ENCODE results near the gene TPO. TPM values are rescaled to one million over a fixed set of nuclear protein-coding genes. Genes with fewer than 3 reads are reported as not detected.
"Not testable (repeated sequence)": the region's sequence is repeated elsewhere in the genome, so short reads cannot be mapped to it uniquely, and the experiment has no call there.

TPO gene
- total and polyA plus RNA-seq, 4 donors, result 6.6 to 11.1 TPM; not detected in 2

DNA sequence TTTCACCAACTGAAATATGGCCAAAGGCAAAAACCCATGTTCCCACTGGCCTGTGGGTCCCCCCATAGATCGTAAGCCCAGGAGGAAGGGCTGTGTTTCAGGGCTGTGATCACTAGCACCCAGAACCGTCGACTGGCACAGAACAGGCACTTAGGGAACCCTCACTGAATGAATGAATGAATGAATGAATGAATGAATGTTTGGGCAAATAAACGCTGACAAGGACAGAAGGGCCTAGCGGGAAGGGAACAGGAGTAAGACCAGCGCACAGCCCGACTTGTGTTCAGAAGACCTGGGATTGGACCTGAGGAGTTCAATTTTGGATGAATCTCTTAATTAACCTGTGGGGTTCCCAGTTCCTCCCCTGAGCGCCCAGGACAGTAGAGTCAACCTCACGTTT, 76.2 kb downstream of the TPO start:
- intact Hi-C loops (cut with DNase I), result no loop called here
- Histone ChIP-seq H3K4me3 (ENCODE audit: low read length in 2 of 2) (no peak overlapping the region), H3K9me3 (ENCODE audit: control insufficient read depth, low read length) (no peaks in the 10 kb centered on the region), H3K36me3 (ENCODE audit: control insufficient read depth in 1 of 2, insufficient read depth in 2 of 2, low read length in 1 of 2) (no peaks in the 10 kb centered on the region), H3K27ac (ENCODE audit: low read depth in 1 of 2, low read length in 2 of 2) (no peak overlapping the region), H3K4me1 (ENCODE audit: control insufficient read depth in 1 of 2, insufficient read depth in 2 of 2, low read length in 2 of 2) (no peaks in the 10 kb centered on the region), H3K27me3 (ENCODE audit: control insufficient read depth in 1 of 2, insufficient read depth in 2 of 2, low read length in 1 of 2) (no peaks in the 10 kb centered on the region)
- no peak for DNase-seq
- 92 to 93% methylated on average over 9 of the region's 9 CpGs for WGBS, 2 donors
- ATAC-seq (ENCODE audit: low FRiP score), result no peak

DNA sequence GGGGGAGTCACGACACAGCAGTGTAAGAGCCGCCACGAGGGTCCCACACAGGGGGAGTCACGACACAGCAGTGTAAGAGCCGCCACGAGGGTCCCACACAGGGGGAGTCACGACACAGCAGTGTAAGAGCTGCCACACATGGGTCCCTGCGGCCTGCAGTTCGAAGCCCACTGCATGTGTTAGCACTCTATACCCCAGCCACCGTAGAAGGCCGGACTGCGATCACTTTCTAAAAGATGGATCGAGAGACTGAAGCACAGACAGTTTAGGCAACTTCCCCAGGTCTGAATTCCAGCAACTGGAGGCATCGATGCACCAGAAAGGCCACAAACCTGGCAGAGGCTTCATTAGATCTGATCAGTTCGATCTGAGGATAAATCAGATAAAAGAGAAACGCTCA, 77.1 kb downstream of the TPO start:
- intact Hi-C loops (cut with DNase I); H3K27ac ChIP-seq (ENCODE audit: low read depth in 1 of 2, low read length in 2 of 2); H3K4me1 ChIP-seq (ENCODE audit: control insufficient read depth in 1 of 2, insufficient read depth in 2 of 2, low read length in 2 of 2); H3K27me3 ChIP-seq (ENCODE audit: control insufficient read depth in 1 of 2, insufficient read depth in 2 of 2, low read length in 1 of 2); DNase-seq; ATAC-seq (ENCODE audit: low FRiP score); H3K9me3 ChIP-seq (ENCODE audit: control insufficient read depth, low read length); H3K36me3 ChIP-seq (ENCODE audit: control insufficient read depth in 1 of 2, insufficient read depth in 2 of 2, low read length in 1 of 2); H3K4me3 ChIP-seq (ENCODE audit: low read length in 2 of 2): not testable (repeated sequence)
- 94 to 95% methylated on average over 12 to 16 of the region's 16 CpGs for WGBS, 2 donors

GRCh38 chr2:1491751-1492150, 78.5 kb downstream of the TPO start:
- Histone ChIP-seq H3K27ac (ENCODE audit: low read depth in 1 of 2, low read length in 2 of 2) (no peak overlapping the region), H3K36me3 (ENCODE audit: control insufficient read depth in 1 of 2, insufficient read depth in 2 of 2, low read length in 1 of 2) (no peaks in the 10 kb centered on the region), H3K4me1 (ENCODE audit: control insufficient read depth in 1 of 2, insufficient read depth in 2 of 2, low read length in 2 of 2) (no peaks in the 10 kb centered on the region), H3K27me3 (ENCODE audit: control insufficient read depth in 1 of 2, insufficient read depth in 2 of 2, low read length in 1 of 2) (no peaks in the 10 kb centered on the region), H3K9me3 (ENCODE audit: control insufficient read depth, low read length) (no peaks in the 10 kb centered on the region), H3K4me3 (ENCODE audit: low read length in 2 of 2) (no peak overlapping the region)
- 71 to 76% methylated on average over 8 of the region's 8 CpGs for WGBS, 2 donors
- intact Hi-C loops (cut with DNase I), result no loop called here
- no peak for DNase-seq
- no peak for ATAC-seq (ENCODE audit: low FRiP score)

- H3K9me3 ChIP-seq (ENCODE audit: control insufficient read depth, low read length); ATAC-seq (ENCODE audit: low FRiP score); H3K4me3 ChIP-seq (ENCODE audit: low read length in 2 of 2); DNase-seq; H3K27me3 ChIP-seq (ENCODE audit: control insufficient read depth in 1 of 2, insufficient read depth in 2 of 2, low read length in 1 of 2); H3K27ac ChIP-seq (ENCODE audit: low read depth in 1 of 2, low read length in 2 of 2); H3K4me1 ChIP-seq (ENCODE audit: control insufficient read depth in 1 of 2, insufficient read depth in 2 of 2, low read length in 2 of 2); intact Hi-C loops (cut with DNase I); H3K36me3 ChIP-seq (ENCODE audit: control insufficient read depth in 1 of 2, insufficient read depth in 2 of 2, low read length in 1 of 2): not testable (repeated sequence)
- WGBS, 2 donors, result 91 to 93% methylated on average over 8 to 9 of the region's 9 CpGs
Observed at GRCh38 chr2:1492231-1492630, 79.0 kb downstream of the TPO start.

- ATAC-seq (ENCODE audit: low FRiP score), result no peak
- 76 to 82% methylated on average over 15 of the region's 15 CpGs for WGBS, 2 donors
- no peak overlapping the region for H3K27ac ChIP-seq (ENCODE audit: low read depth in 1 of 2, low read length in 2 of 2)
Observed at GRCh38 chr2:1492711-1493430, 79.6 kb downstream of the TPO start.

DNA sequence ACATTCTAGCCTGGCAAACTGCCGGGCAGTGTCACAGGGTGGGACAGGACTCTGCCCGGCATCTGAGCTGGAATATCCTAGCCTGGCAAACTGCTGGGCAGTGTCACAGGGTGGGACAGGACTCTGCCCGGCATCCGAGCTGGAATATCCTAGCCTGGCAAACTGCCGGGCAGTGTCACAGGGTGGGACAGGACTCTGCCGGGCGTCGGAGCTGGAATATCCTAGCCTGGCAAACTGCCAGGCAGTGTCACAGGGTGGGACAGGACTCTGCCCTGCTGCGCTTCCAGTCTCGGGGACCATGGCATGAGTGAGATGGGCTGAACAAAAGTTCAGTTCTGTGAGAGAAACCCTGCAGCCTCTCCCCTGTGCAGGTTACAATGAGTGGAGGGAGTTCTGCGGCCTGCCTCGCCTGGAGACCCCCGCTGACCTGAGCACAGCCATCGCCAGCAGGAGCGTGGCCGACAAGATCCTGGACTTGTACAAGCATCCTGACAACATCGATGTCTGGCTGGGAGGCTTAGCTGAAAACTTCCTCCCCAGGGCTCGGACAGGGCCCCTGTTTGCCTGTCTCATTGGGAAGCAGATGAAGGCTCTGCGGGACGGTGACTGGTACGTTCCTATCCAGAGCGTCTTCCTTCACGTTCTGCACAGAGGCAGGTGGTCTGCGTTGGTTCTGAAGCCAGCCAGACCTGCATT, 80.3 kb downstream of the TPO start:
- ATAC-seq (ENCODE audit: low FRiP score) (no peak), DNase-seq (peak in 1 of 2 donors; percentile 26)
- H3K27ac ChIP-seq (ENCODE audit: low read depth in 1 of 2, low read length in 2 of 2), result no peak overlapping the region
- H3K27me3 ChIP-seq (ENCODE audit: control insufficient read depth in 1 of 2, insufficient read depth in 2 of 2, low read length in 1 of 2), result no peaks in the 10 kb centered on the region
- intact Hi-C loops (cut with DNase I), result no loop called here
- no peaks in the 10 kb centered on the region for H3K4me1 ChIP-seq (ENCODE audit: control insufficient read depth in 1 of 2, insufficient read depth in 2 of 2, low read length in 2 of 2)
- no peaks in the 10 kb centered on the region for H3K9me3 ChIP-seq (ENCODE audit: control insufficient read depth, low read length)
- H3K4me3 ChIP-seq (ENCODE audit: low read length in 2 of 2), result no peak overlapping the region
- no peaks in the 10 kb centered on the region for H3K36me3 ChIP-seq (ENCODE audit: control insufficient read depth in 1 of 2, insufficient read depth in 2 of 2, low read length in 1 of 2)
- 77 to 78% methylated on average over 24 of the region's 24 CpGs for whole genome bisulfite sequencing, 2 donors

More at GRCh38 chr2:1492711-1493430, 79.6 kb downstream of the TPO start:
- DNase-seq, result no peak
- no peaks in the 10 kb centered on the region for H3K4me1 ChIP-seq (ENCODE audit: control insufficient read depth in 1 of 2, insufficient read depth in 2 of 2, low read length in 2 of 2)
- intact Hi-C loops (cut with DNase I), result no loop called here
- H3K9me3 ChIP-seq (ENCODE audit: control insufficient read depth, low read length), result no peaks in the 10 kb centered on the region
- no peak overlapping the region for H3K4me3 ChIP-seq (ENCODE audit: low read length in 2 of 2)
- H3K36me3 ChIP-seq (ENCODE audit: control insufficient read depth in 1 of 2, insufficient read depth in 2 of 2, low read length in 1 of 2), result no peaks in the 10 kb centered on the region
- H3K27me3 ChIP-seq (ENCODE audit: control insufficient read depth in 1 of 2, insufficient read depth in 2 of 2, low read length in 1 of 2), result no peaks in the 10 kb centered on the region

GRCh38 chr2:1494257-1494656, 81.0 kb downstream of the TPO start:
- Histone ChIP-seq H3K4me1 (ENCODE audit: control insufficient read depth in 1 of 2, insufficient read depth in 2 of 2, low read length in 2 of 2) (no peaks in the 10 kb centered on the region), H3K27ac (ENCODE audit: low read depth in 1 of 2, low read length in 2 of 2) (no peak overlapping the region), H3K4me3 (ENCODE audit: low read length in 2 of 2) (no peak overlapping the region), H3K27me3 (ENCODE audit: control insufficient read depth in 1 of 2, insufficient read depth in 2 of 2, low read length in 1 of 2) (no peaks in the 10 kb centered on the region), H3K36me3 (ENCODE audit: control insufficient read depth in 1 of 2, insufficient read depth in 2 of 2, low read length in 1 of 2) (no peaks in the 10 kb centered on the region), H3K9me3 (ENCODE audit: control insufficient read depth, low read length) (no peaks in the 10 kb centered on the region)
- WGBS, 2 donors, result 77 to 79% methylated on average over 12 of the region's 12 CpGs
- intact Hi-C loops (cut with DNase I), result no loop called here
- no peak for DNase-seq
- ATAC-seq (ENCODE audit: low FRiP score), result no peak

DNA sequence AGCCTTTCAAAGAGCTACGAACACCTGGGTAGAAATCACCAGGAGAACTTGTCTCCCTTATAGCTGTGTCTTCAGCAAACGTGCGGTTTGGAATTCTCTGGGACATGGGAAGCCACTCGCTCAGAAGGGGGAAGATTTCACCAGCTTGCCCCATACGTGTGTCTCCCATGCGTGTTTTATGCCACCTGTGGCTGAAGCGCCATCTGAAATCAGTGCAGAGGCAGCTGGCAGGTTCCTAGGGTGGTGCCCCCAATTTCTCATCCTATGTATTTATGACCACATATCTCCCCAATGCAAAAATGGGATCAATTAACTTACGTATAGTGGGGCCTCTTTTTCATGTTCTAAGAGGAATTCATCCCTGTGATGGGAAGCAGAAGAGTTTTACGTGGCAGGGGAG, 81.6 kb downstream of the TPO start:
- H3K4me1 ChIP-seq (ENCODE audit: control insufficient read depth in 1 of 2, insufficient read depth in 2 of 2, low read length in 2 of 2), result no peaks in the 10 kb centered on the region
- intact Hi-C loops (cut with DNase I), result no loop called here
- no peak for DNase-seq
- no peak overlapping the region for H3K27ac ChIP-seq (ENCODE audit: low read depth in 1 of 2, low read length in 2 of 2)
- no peaks in the 10 kb centered on the region for H3K36me3 ChIP-seq (ENCODE audit: control insufficient read depth in 1 of 2, insufficient read depth in 2 of 2, low read length in 1 of 2)
- H3K9me3 ChIP-seq (ENCODE audit: control insufficient read depth, low read length), result no peaks in the 10 kb centered on the region
- 85% methylated on average over 9 of the region's 9 CpGs for WGBS, 2 donors
- no peaks in the 10 kb centered on the region for H3K27me3 ChIP-seq (ENCODE audit: control insufficient read depth in 1 of 2, insufficient read depth in 2 of 2, low read length in 1 of 2)
- ATAC-seq (ENCODE audit: low FRiP score), result no peak
- no peak overlapping the region for H3K4me3 ChIP-seq (ENCODE audit: low read length in 2 of 2)
